GM10266 (cell line): ENCODE results near the gene CNTNAP2.

Experiments used
- DNase-seq: peaks from one replicate; pipeline ENCODE4 v3.0.0; 2012; ENCODE audit errors: extremely low spot score
- CTCF ChIP-seq: IDR thresholded peaks from 2 replicates; pipeline ENCODE4 v1.5.1; 2012; ENCODE audit warnings: mild to moderate bottlenecking, low read depth; ENCODE audit not compliant: control insufficient read depth, insufficient read depth; ENCODE audit errors: missing control alignments

Gene CNTNAP2

GRCh38 chr7:148121847-148122246 is 2005.2 kb downstream of the CNTNAP2 start:
- DNase-seq: no peak
- no peak for TF ChIP-seq CTCF

- no peak for TF ChIP-seq CTCF
- no peak for DNase-seq
These were observed 2007.9 kb downstream of the CNTNAP2 start for GRCh38 chr7:148124477-148124876.

- no peak for DNase-seq
- TF ChIP-seq CTCF: no peak
These were observed 2010.8 kb downstream of the CNTNAP2 start for GRCh38 chr7:148127374-148127773.

- DNase-seq: no peak
- TF ChIP-seq CTCF: no peak
These were observed 2012.4 kb downstream of the CNTNAP2 start for GRCh38 chr7:148129023-148129422.

GRCh38 chr7:148135116-148135515 is 2018.5 kb downstream of the CNTNAP2 start:
- no peak for TF ChIP-seq CTCF
- no peak for DNase-seq

GRCh38 chr7:148135997-148136396 is 2019.4 kb downstream of the CNTNAP2 start:
- TF ChIP-seq CTCF: no peak
- DNase-seq: no peak

GRCh38 chr7:148142660-148143248 is 2026.2 kb downstream of the CNTNAP2 start:
- DNase-seq: peak; percentile 23
- TF ChIP-seq CTCF: peak; percentile 56
